COR-L47 (cell line): Measurements from ENCODE around the gene CEP152.

ENCODE experiments used
- DNase-seq: peaks from one replicate; lab custom pipeline; 2025; lab: John Stamatoyannopoulos, UW

CEP152 gene

DNA sequence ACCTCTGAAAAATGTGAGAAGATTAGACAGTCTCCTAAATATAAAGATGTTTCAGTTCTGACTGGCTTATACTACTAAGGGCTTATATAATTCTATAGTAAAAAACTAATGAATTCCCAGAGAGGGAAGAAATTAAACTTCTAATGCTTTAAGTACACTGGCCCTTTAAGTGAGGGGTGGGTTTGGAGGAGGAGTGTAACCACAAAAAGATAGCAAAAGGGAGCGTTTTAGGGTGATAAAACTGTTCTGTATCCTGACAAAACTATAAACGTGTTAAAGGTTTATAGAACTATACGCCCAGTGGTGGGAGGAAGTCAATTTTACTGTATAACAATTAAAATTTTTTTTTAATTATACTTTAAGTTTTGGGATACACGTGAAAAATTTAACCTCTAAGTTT, 45.8 kb downstream of the CEP152 start:
- DNase-seq = no peak

DNA sequence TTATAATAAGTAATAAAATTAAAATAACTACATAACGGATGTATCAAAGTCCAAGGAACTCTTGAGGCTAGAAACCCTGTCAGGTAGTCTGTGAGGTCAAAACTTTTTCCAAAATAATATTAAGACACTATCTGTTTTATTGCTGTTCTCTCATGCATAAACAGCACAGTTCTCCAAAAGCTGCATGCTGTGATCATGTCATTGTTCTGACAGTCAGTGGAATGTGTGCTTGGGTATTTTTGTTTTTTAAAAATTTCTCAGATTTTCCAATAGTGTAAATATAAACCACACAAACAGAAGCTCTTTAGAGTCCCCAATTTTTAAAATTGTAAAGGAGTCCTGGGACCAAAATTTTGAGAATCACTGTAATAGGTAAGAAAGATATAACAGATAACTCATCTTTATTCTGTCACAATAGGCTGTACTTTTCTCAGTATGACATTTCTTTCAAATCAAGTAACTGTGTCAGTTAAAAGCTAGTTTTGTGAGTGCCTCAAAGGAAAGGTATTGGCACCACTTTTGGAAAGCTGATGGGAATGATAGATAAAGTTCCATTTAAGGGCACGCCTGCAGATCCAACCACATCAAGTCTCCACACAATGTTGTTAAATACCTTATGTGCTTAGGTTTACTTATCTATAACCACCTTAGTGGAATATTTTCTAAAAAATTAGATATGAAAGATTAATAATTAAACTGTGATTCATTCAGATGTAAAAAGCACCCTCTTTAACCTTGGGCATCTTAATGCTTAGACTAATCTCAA, 49.3 kb downstream of the CEP152 start:
- DNase-seq = no peak

DNA sequence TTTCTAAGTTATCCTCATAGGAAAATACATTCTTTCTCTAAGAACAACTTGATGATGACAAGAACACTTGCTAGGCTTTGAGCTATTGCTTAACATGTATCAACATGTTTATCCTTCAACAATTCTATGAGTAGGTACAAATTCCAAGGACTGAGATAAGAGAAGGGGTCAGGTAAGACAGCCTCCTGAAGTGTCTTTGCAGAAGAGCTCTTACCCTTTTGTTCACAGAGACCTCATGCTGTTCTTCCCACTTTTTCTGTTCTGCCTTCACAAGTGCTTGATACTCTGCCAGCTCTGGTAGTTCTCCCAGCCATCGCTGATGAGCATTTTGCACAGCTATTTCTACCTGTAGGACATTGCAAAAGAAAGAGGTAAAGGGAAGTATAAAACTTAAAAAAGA, 50.9 kb downstream of the CEP152 start:
- no peak for DNase-seq

DNA sequence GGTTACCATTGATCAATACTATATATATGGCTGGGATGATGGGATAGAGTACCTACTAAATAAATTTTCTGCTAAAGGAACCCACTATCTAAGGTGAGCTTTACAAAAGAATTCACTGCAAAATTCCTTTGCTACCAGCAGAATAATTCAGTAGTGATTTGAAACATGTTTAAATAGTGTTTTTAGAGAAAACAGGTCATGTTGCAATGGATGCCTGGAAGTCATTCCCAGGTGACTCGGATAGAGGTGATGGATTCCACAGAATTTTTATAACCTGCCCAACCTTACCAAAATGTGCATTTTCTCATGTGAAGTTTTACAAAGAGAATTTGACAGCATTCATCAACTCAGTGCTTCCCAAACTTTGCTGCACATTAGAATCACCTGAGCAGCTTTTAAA, 53.2 kb downstream of the CEP152 start:
- no peak for DNase-seq

DNA sequence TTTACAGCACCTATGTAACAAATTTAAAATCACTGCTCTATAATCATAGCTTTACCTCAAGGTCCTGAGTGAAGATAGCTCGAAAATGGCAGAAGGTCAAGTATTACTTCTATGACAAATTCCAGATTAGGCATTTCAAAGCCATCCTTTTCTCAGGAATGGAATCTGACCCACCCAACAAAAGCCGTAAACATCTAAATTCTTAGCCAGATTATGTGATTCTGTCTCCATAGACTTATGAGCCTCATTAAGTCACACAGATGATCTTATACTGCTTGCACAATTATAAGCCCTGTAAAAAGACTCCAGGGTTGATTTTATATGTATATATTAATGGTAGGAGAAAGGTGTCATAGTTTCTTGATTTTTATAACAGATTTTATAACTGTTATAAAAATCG, 56.9 kb downstream of the CEP152 start:
- DNase-seq = no peak

DNA sequence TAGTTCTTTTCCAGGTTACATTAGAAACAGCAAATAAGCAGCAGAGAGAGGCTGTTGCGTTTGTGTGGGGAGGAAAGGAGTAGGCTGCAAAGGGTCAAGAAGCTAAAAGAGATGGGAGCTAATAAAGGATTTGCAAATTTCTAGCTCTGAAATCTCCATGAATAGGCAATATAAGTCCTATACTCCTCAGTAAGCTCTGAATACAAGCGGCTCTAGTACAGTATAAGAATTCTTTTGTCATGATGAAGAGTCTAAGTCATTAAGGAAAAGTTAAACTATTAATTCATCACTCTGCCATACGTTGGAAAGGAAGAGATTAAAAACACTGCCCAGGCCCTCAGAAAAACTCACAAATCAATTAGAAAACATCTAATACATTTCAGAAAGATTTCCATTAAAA, 59.3 kb downstream of the CEP152 start:
- DNase-seq = no peak

DNA sequence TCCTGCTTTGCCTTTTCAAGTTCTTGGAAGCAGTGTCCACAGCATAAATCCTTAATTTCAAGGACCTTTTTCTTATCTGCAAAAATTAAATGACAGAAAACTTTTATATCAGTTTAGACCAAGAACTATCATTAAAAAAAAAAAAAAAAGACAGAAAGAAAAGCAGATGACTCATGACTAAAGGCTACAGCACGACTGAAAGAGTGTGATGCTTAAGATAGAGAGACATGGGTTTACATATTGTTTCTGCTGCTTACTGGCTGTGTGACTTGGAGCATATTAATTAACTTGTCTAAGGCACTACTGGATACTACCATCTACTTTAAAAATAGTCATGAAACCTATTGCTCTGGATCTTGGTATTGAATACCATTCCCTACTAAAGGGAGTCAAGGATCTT, 62.3 kb downstream of the CEP152 start:
- DNase-seq = no peak

DNA sequence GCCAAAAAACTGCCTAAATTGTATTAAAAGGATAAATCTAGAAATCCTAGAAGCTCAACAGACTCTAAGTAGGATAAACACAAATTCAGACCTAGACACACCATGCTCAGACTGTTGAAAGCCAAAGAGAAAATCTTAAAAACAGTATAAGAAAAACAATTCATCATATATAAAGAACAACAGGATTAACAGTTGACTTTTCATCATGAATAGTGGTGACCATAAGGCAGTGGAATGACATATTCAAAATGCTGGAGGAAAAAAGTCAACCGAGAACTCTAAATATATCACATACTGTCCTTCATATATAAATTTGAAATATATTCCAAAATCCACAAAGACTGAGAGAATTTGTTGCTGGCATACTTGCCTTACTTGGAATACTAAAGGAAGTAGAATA, 77.3 kb downstream of the CEP152 start:
- DNase-seq = no peak

DNA sequence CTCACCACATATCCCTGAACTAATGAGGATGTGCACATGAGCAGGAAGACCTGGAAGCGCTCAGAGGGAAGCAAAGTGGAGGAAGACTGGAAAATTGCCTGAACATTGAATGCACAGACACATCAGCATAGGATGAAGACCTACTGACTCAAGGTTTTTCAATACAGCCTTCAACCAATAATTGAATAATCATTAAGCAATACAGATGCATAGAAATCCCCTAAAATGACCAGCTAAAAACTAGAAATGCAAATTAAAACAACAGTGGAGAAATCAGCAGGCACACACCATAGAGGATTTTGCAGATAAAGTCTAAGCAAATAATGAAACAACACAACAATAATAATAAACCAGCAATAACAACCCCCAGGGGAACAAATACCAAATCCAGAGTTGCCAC, 80.4 kb downstream of the CEP152 start:
- no peak for DNase-seq

DNA sequence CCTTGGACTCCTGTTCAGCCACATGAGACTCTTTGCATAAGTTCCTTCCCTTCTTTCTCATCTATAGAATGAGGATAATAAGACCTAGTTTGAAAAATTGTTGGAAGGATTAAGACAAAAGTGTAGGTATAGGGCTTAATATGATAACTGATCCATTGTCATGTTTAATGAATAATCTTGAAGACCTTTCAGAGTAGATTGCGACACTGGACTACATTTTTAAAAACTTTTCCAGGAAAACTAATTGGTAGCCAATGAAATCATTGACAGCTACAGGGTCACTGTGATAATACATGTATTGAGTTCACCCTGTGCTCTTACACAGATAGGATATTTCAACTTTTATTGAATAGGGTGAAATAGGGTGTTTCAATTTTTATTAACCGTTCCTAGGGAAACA, 86.9 kb downstream of the CEP152 start:
- no peak for DNase-seq

DNA sequence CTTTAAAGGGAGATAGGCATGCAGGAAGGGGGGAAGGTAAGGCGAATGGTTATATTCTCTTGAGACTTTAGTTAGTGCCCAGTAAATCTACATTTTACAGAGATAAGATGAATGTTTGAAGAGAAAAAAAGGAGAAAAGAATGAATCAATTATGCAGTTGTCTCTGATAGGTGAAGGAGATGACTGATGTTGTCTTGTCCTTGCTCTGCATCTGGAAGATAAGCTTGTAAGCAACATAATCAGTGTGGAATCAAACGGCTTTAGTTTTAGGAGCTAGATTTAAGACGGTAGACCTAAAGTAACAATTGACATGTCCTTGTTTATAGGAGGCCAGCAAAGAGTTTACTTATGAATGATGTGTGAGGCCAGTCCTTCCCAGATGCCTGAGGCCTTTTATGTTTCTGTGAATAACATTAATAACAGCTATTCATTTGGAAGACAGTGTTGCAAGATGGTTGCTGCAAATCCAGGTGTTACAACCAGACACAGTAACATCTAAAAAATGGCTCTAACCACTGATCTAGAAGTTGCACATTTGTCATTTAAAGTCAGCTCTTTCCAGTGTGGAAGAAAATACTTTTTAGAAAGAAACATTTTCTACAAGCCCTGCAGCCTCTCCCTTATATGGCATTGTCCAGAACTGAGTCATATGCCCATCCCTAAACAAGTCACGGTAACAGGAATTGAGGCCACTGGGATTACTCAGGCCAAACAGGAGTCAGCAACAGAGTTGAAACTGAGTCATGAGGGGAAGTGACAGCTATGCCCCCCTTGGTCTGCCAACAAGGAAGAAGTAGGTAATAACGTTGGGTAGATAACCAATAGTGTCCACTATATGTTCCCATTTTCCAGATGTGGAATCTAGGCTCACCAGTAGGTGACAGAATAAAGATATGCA, 87.9 kb downstream of the CEP152 start:
- DNase-seq = no peak

DNA sequence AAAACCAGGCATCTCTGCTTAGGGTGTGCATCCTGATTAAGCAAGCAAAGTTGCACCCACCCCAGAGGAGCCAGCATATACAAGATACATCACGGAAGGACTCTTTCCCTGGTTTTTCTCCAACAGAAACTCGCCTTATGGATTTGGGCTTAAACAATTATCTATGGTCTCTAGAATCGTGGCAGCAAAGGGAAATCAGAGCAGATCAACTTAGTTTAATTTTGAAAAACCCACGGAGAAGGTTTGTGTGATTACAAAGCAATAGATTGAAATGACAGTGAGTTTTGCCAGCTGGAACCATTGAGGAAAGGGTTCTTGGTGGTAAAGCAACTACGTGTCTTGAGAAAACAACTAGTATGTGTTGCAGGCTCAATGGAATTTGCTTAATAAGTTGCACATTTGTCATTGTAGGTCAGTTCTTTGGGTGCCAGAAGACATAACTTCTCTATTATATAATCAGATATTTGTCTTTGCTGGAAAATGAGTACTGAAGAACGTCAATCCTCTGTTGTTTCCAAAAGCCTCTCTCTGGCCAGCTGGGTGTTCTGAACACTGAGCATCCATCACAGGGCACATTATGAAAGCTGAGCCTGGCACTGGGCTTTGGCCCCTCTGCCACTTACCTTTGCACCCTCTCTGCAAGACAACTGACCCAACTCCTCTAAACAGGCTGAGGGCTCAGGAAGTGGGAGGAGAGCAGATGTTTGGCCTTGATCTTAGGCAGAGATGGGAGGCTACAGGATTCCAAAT, 89.6 kb downstream of the CEP152 start:
- no peak for DNase-seq

DNA sequence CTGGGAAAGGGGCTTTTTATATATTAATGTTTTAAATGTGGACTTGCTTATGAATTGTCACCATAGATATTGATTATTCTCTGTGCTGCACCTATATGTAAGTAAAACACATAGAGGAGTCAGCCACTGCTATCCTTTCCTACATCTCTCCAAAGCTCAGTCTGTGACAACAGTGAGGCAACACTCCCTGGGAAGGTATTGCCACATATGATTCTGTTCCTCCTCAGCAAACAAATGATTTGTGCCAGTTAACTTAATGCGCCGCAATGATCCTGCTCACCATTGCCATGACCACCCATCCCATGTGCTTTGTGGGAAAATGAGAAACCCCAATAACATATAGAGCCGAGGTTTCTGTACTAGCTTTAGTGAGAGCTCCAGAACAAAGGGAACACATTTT, 90.2 kb downstream of the CEP152 start:
- no peak for DNase-seq

DNA sequence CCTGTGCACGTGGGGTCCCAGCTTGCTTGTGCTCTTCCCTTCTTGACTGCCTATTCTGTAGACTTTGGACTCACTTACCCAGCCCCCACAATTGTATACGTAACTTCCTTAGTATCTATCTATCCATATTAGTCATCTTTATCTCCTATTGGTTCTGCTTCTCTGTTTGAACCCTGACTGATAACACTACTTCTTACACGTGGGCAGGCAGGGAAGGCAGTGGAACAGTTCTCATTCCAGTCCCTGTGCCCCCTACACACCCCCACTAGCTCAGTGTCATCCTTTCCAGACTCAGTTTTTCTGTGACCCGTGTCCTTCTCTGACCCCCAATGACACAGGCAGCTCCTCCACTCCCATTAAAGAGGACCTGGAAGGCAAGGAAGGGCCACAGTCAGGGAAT, 91.2 kb downstream of the CEP152 start:
- DNase-seq = no peak

DNA sequence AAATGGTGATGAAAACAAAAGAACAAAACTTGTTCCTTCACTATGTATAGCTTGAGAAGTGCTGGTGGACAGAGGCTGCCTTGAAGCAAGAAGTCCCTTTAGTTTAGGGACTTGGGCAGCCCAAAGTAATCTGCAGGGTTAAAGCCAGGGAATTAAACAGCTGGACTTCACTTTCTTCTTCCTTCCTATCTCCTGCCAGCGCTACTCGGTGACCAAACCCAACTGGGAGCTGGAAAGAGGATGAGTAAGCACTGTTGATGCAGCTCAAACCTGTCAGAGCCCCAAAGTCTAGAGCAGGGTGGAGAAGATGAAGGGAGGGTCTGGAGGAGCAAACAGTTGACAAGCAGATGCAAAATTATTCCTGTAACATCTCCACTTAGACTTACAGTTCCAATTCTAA, 92.2 kb downstream of the CEP152 start:
- no peak for DNase-seq

DNA sequence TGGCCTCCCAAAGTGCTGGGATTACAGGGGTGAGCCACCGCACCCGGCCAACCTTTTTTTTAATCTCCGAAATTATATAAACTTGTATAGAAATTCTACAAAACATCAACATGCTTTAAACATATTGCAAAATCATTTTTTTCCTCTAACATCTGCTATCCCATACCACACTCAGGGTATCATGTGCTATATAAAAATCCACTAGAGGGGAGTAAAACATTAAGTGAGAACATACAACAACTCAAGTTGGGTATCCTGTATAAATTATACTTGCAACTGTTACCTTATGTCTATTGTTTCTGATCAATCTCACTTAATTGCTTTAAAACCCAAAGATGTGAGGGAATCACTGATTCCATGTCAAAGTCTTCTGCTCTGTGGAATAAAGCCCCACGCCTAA, 93.4 kb downstream of the CEP152 start:
- no peak for DNase-seq

DNA sequence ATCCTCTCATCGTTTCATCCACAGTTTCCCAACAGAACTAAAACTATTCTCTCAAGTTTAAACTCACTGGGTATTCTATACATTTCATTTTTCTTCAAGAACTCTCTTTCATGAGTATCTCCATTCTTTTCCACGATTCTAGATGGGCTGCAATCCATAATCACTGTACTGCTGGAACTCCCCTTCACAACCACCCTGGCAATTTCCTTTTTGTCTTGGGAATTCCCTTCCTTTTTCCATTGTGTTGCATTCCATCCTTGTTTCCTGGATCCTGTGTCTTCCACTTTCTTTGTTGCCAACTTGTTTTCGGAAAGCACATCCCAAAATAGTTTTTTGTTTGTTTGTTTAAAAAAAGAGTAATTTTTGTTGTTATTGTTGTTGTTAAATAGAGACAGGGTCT, 98.3 kb downstream of the CEP152 start:
- no peak for DNase-seq

DNA sequence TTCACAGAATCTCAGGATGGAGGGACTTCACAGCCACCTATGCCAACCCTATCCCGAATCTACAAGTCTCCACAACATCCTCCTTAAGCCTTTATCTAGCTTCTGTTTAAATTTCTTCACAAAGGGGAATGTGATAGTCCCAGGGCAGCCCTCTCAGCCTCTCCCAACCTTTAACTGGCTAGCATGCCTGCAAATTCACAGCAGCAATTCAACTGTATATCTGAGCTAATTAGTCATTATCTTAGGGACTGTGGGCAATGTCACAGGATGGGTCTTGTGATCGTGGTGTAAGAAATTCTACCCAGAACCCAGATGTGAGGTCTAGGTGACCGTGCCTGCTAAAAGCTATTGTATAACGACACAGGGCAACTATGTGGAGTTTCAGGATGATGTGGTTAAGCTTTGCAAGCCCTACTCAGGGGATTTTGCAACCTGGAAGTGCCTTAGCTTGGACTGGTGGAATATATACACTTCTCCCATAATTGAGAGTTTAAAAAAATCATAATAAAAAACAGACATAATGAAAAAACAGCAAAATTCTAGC, 99.8 kb downstream of the CEP152 start:
- no peak for DNase-seq

DNA sequence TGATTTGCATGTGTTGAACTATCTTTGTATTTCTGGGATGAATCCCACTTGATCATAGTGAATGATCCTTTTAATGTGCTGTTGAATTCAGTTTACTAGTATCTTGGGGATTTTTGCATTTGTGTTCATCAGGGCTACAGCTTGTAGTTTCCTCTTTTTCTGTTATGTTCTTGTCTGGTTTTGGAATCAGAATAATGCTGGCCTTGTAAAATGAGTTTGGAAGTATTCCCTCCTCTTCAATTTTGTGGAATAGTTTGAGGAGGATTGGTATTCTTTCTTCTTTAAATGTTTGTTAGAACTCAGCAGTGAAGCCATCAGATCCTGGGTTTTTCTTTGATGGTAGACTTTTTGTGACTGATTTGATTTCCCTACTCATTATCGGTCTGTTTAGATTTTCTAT, 102.2 kb downstream of the CEP152 start:
- no peak for DNase-seq

DNA sequence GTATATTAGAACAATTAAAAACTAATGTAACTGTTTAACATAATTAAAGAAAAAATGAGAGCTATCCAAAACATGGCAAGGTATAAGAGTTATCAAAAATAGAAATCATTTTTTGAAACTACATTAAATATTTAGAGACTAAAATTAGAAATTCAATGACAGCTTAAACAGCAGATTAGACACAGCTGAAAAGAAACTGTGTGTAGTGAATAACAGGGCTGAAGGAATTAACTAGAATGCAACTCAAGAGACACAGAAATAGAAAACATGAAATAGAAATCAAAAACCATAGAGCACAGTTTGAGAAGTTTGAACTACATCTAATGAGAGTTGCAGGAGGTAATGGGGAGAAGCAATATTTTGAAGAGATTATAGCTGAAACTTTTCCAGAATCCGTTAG, 105.5 kb downstream of the CEP152 start:
- no peak for DNase-seq

DNA sequence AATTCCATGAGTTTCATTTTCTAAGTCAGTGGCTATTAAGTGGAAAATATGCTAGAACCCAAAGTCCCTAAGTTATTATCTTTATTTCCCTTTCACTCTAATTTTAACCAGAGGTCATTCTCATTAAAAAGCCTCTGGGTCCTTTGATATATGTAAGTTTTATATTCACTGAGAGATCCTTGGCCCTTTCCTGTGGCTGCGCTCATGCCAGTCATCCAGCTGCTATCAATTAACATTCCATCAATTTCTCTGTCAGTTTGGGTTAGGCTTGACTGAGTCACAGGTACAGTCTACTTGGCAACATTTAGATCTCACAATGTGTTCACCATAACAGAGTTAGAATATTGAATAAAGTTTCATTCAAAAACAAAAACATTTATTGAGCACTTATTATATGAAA, 107.3 kb downstream of the CEP152 start:
- DNase-seq = no peak

DNA sequence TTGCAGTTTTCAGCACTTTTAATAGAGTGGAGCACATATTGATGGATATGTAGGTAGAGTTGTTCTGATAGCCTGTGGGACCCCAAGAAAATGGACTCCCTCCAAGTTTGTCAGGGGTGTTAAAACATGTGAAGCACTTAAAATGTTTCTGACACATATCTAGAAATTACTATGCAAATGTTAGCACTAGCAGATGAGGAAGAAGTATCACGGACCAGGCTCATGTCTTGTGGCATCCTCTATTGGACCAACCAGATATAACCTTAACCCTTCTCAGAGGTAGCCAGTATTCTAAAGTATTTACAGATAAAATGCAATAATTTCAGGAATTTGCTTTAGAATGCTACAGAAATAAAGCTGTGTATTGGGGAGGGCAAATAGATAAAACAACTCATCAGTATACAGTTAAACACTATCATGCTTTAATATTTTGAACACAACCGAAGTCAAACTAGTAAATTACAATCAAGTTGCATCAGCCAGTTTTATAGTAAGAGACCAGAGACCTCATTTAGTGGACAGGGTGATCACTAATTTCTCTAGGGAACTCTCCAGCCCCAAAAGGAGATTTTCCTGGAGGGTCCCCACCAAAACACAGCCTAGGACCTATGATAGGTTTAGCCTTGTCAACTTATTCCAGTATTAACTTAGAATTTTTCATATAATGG, 108.2 kb downstream of the CEP152 start:
- no peak for DNase-seq
